ENCODE results near the gene ABCB1.

ABCB1 gene

DNA sequence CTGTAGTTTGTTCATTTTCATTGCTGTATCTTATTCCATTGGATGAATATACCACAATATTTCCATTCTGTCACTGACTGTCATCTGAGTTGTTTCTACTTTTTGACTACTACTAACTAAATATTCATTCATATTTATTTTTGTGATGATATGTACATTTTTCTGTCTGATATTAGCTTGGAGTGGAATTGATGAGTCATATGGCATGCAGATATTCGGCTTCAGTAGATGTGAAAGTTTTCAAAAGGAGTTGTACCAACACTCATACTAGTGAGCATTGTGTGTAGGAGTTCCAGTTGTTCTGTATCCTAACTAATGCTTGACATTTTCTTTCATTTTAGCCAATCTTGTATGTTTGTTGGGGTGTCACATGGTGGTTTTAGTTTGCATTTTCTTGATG, 35.2 kb upstream of the ABCB1 start:
- ATAC-seq (ENCODE audit: insufficient read depth, low read depth), result no peak
- TF ChIP-seq, protein P1, sequence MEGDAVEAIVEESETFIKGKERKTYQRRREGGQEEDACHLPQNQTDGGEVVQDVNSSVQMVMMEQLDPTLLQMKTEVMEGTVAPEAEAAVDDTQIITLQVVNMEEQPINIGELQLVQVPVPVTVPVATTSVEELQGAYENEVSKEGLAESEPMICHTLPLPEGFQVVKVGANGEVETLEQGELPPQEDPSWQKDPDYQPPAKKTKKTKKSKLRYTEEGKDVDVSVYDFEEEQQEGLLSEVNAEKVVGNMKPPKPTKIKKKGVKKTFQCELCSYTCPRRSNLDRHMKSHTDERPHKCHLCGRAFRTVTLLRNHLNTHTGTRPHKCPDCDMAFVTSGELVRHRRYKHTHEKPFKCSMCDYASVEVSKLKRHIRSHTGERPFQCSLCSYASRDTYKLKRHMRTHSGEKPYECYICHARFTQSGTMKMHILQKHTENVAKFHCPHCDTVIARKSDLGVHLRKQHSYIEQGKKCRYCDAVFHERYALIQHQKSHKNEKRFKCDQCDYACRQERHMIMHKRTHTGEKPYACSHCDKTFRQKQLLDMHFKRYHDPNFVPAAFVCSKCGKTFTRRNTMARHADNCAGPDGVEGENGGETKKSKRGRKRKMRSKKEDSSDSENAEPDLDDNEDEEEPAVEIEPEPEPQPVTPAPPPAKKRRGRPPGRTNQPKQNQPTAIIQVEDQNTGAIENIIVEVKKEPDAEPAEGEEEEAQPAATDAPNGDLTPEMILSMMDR (IDR thresholded peaks at IDR 0.05; ENCODE audit: borderline replicate concordance, extremely low read depth, low read length, poor library complexity, severe bottlenecking), result no peak
- TF ChIP-seq EZH2 (IDR thresholded peaks at IDR 0.05; ENCODE audit: borderline replicate concordance, low read depth, low read length, severe bottlenecking), result no peak
- H3K4me3 ChIP-seq (ENCODE audit: low read depth in 1 of 2, low read length in 2 of 2), result no peak overlapping the region
- H3K9me3 ChIP-seq (ENCODE audit: insufficient read depth, low read length, severe bottlenecking), result no peaks in the 10 kb centered on the region
- no peak for DNase-seq
- H3K36me3 ChIP-seq (ENCODE audit: insufficient read depth, low read length), result no peaks in the 10 kb centered on the region
- no peaks in the 10 kb centered on the region for H3K4me1 ChIP-seq (ENCODE audit: insufficient read depth, low read length)
- no peak overlapping the region for H3K9ac ChIP-seq (ENCODE audit: low read depth, low read length)
- no peak overlapping the region for H3K4me2 ChIP-seq (ENCODE audit: insufficient read depth, low read length)
- no peaks in the 10 kb centered on the region for H3K79me2 ChIP-seq (ENCODE audit: insufficient read depth, low read length)
- H3K27me3 ChIP-seq (ENCODE audit: insufficient read depth, low read length, poor library complexity), result no peaks in the 10 kb centered on the region
- no peak overlapping the region for H3K27ac ChIP-seq (ENCODE audit: low read length)
- H4K20me1 ChIP-seq (ENCODE audit: insufficient read depth, low read length), result no peaks in the 10 kb centered on the region
- H2AFZ ChIP-seq (ENCODE audit: low read depth, low read length), result no peak overlapping the region

DNA sequence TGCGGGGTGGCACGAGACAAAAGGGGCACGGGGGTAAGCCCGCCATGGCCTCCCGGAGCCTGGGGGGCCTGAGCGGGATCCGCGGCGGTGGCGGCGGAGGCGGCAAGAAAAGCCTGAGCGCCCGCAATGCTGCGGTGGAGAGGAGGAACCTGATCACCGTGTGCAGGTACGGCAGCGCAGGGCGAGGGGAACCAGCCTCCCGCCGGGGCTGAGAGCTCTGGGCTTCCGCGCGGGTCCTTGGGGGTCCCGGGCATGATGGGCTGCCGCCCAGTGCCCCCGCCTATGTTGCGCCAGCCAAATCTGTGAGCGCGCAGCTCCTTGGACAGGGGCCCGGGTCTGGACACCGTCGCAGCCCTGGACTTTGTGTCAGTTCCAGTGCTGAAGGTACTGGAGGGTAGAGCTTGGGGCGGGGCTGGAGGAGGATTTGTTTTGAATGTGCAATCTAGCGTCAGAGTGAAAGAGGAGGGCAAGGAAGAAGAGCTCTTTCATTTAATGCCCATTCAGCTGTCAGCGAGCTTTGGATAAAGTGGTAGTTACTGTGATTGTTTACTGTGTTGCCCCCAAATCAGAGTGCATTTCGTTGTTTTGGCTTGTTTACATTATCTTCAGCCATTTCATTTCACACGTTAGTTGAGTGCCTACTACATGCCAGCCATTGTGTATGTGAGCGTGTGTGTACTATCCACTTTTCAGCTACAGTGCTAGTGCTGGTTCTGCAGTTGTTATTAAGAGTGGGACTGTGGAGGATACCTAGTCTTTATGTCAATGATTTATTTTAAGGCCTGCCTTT, 28.3 kb upstream of the ABCB1 start:
- no peak overlapping the region for H3K4me3 ChIP-seq (ENCODE audit: low read depth in 1 of 2, low read length in 2 of 2)
- no peak overlapping the region for H3K4me2 ChIP-seq (ENCODE audit: insufficient read depth, low read length)

DNA sequence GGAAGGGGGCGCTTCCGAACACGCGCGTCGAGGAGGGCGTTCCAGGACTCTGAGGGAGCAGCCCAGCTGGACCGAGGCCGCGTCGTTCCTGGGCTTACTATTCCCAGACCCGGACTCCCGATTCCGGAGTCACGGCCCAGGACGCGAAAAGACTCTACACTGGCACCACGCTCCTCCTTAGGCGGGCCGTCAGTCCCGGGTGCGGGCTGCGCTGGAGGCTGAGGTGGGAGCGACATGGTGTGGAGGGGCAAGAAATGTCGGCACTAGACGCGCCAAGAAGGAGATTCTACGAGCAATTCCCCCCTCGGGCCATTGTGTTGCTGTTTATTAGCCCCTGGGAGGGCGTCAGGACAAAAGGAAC, 26.9 kb upstream of the ABCB1 start:
- no peak overlapping the region for H3K4me3 ChIP-seq (ENCODE audit: low read depth in 1 of 2, low read length in 2 of 2)
- H2AFZ ChIP-seq (ENCODE audit: low read depth, low read length), result no peak overlapping the region

More for the DNA sequence above, 28.3 kb upstream of the ABCB1 start:
- Histone ChIP-seq H3K4me1 (ENCODE audit: insufficient read depth, low read length) (no peaks in the 10 kb centered on the region), H3K27ac (ENCODE audit: low read length) (no peak overlapping the region), H3K27me3 (ENCODE audit: insufficient read depth, low read length, poor library complexity) (no peaks in the 10 kb centered on the region), H3K9me3 (ENCODE audit: insufficient read depth, low read length, severe bottlenecking) (no peaks in the 10 kb centered on the region), H4K20me1 (ENCODE audit: insufficient read depth, low read length) (no peaks in the 10 kb centered on the region), H3K79me2 (ENCODE audit: insufficient read depth, low read length) (no peaks in the 10 kb centered on the region), H2AFZ (ENCODE audit: low read depth, low read length) (no peak overlapping the region), H3K36me3 (ENCODE audit: insufficient read depth, low read length) (no peaks in the 10 kb centered on the region), H3K9ac (ENCODE audit: low read depth, low read length) (no peak overlapping the region)
- DNase-seq, result no peak
- no peak for TF ChIP-seq EZH2 (IDR thresholded peaks at IDR 0.05; ENCODE audit: borderline replicate concordance, low read depth, low read length, severe bottlenecking)
- TF ChIP-seq, protein P1 (IDR thresholded peaks at IDR 0.05; ENCODE audit: borderline replicate concordance, extremely low read depth, low read length, poor library complexity, severe bottlenecking), result no peak
- no peak for ATAC-seq (ENCODE audit: insufficient read depth, low read depth)

More for the DNA sequence above, 26.9 kb upstream of the ABCB1 start:
- Histone ChIP-seq H3K4me1 (ENCODE audit: insufficient read depth, low read length) (no peaks in the 10 kb centered on the region), H3K36me3 (ENCODE audit: insufficient read depth, low read length) (no peaks in the 10 kb centered on the region), H3K9ac (ENCODE audit: low read depth, low read length) (no peak overlapping the region), H3K4me2 (ENCODE audit: insufficient read depth, low read length) (no peak overlapping the region), H3K79me2 (ENCODE audit: insufficient read depth, low read length) (no peaks in the 10 kb centered on the region), H3K27ac (ENCODE audit: low read length) (no peak overlapping the region), H3K9me3 (ENCODE audit: insufficient read depth, low read length, severe bottlenecking) (no peaks in the 10 kb centered on the region), H4K20me1 (ENCODE audit: insufficient read depth, low read length) (no peaks in the 10 kb centered on the region), H3K27me3 (ENCODE audit: insufficient read depth, low read length, poor library complexity) (no peaks in the 10 kb centered on the region)
- DNase-seq (no peak), ATAC-seq (ENCODE audit: insufficient read depth, low read depth) (no peak)
- TF ChIP-seq EZH2 (IDR thresholded peaks at IDR 0.05; ENCODE audit: borderline replicate concordance, low read depth, low read length, severe bottlenecking), result no peak
- TF ChIP-seq, protein P1 (IDR thresholded peaks at IDR 0.05; ENCODE audit: borderline replicate concordance, extremely low read depth, low read length, poor library complexity, severe bottlenecking), result no peak

Measured in DND-41 (cell line).